Measurements from ENCODE around the gene PPARGC1A. TPM values are rescaled to one million over a fixed set of nuclear protein-coding genes. Genes with fewer than 3 reads are reported as not detected.

The PPARGC1A gene
- total and polyA plus RNA-seq, 2 of the 13 experiments (the other 11 are each of a cell fraction or from before 2014, with no cell fraction given): 20.7 to 37.3 TPM

- Histone ChIP-seq H3K9me3 (ENCODE audit: low read length) (no peaks in the 10 kb centered on the region), H3K4me2 (ENCODE audit: low read depth, low read length) (no peak overlapping the region), H2AFZ (ENCODE audit: low read length) (no peak overlapping the region), H3K9ac (ENCODE audit: insufficient read depth, low read depth, low read length) (no peak overlapping the region), H3K36me3 (replicated peaks in 1 of 2; ENCODE audit: control insufficient read depth in 1 of 2, insufficient read depth in 2 of 2, low read length in 2 of 2) (peaks cover 0 to 16% of the 10 kb centered on the region in 2 experiments; a peak in 1 of 5 replicates), H3K27me3 (ENCODE audit: control insufficient read depth in 1 of 2, insufficient read depth in 2 of 2, low read length in 2 of 2) (no peaks in the 10 kb centered on the region), H3K4me1 (ENCODE audit: insufficient read depth, low read length) (peaks cover 33% of the 10 kb centered on the region), H3K79me2 (ENCODE audit: insufficient read depth, low read length) (peaks cover 42% of the 10 kb centered on the region), H3K4me3 (replicated peaks in 1 of 3; ENCODE audit: insufficient read depth in 1 of 3, low read depth in 2 of 3, low read length in 3 of 3) (no peak overlapping the region), H4K20me1 (ENCODE audit: insufficient read depth, low read length) (no peaks in the 10 kb centered on the region), H3K27ac (ENCODE audit: extremely low read length, insufficient read depth, low read length) (no peak overlapping the region)
- WGBS (ENCODE audit: low lambda C conversion rate): 94% methylated on average over 2 of the region's 2 CpGs
- FAIRE-seq (no peak), ATAC-seq (no peak), DNase-seq (ENCODE audit: low spot score) (no peak)
- TF ChIP-seq FOXA1 (IDR thresholded peaks at IDR 0.05): no peak
- TF ChIP-seq FOXA1 (CRISPR knock-in tag; IDR thresholded peaks at IDR 0.05): no peak
- TF ChIP-seq ZNF800 (CRISPR knock-in tag; IDR thresholded peaks at IDR 0.05): no peak
- TF ChIP-seq ZBTB1 (CRISPR knock-in tag; IDR thresholded peaks at IDR 0.05; ENCODE audit: borderline replicate concordance): no peak
- TF ChIP-seq CENPBD1 (CRISPR knock-in tag; IDR thresholded peaks at IDR 0.05; ENCODE audit: borderline replicate concordance, low read depth): no peak
- no peak for TF ChIP-seq ZKSCAN8 (CRISPR knock-in tag; IDR thresholded peaks at IDR 0.05; ENCODE audit: borderline replicate concordance)
- ChIA-PET CTCF (ENCODE audit: low intra/inter-chr PET ratio, low total read pairs) (no interaction called here), POLR2A (no interaction called here)
- no TSS peak for BruUV-seq (replicated peaks)
- in situ Hi-C loops (cut with HindIII; ENCODE audit: extremely low pct_ligation_motif_present, low pct_unique_long_range_greater_than_20kb) (no loop called here), intact Hi-C loops (cut with micrococcal nuclease; ENCODE audit: unreplicated experiment) (no loop called here)
Measured at GRCh38 chr4:23851464-23851863, 38.4 kb downstream of the PPARGC1A start.

- POLR2A ChIA-PET: no interaction called here
- no TSS peak for BruUV-seq (replicated peaks)
- WGBS (ENCODE audit: low lambda C conversion rate): 94% methylated on average over 2 of the region's 2 CpGs
- Histone ChIP-seq H3K27ac (ENCODE audit: extremely low read length, insufficient read depth, low read length) (no peak overlapping the region), H3K4me2 (ENCODE audit: low read depth, low read length) (no peak overlapping the region), H3K27me3 (ENCODE audit: control insufficient read depth in 1 of 2, insufficient read depth in 2 of 2, low read length in 2 of 2) (no peaks in the 10 kb centered on the region), H4K20me1 (ENCODE audit: insufficient read depth, low read length) (peaks cover 15% of the 10 kb centered on the region), H3K79me2 (ENCODE audit: insufficient read depth, low read length) (peaks cover 12% of the 10 kb centered on the region), H3K9ac (ENCODE audit: insufficient read depth, low read depth, low read length) (no peak overlapping the region), H2AFZ (ENCODE audit: low read length) (no peak overlapping the region), H3K4me3 (replicated peaks in 1 of 3; ENCODE audit: insufficient read depth in 1 of 3, low read depth in 2 of 3, low read length in 3 of 3) (no peak overlapping the region), H3K36me3 (replicated peaks in 1 of 2; ENCODE audit: control insufficient read depth in 1 of 2, insufficient read depth in 2 of 2, low read length in 2 of 2) (peaks cover 0 to 12% of the 10 kb centered on the region in 2 experiments; a peak in 1 of 5 replicates), H3K4me1 (ENCODE audit: insufficient read depth, low read length) (peaks cover 6% of the 10 kb centered on the region; the same call in 1 of the 2 replicates), H3K9me3 (ENCODE audit: low read length) (no peaks in the 10 kb centered on the region)
- CTCF ChIA-PET (ENCODE audit: low intra/inter-chr PET ratio, low total read pairs): no interaction called here
- no peak for ATAC-seq
- DNase-seq (ENCODE audit: low spot score): no peak
- no peak for FAIRE-seq
- in situ Hi-C loops (cut with HindIII; ENCODE audit: extremely low pct_ligation_motif_present, low pct_unique_long_range_greater_than_20kb) (no loop called here), intact Hi-C loops (cut with micrococcal nuclease; ENCODE audit: unreplicated experiment) (no loop called here)
- TF ChIP-seq CBX1 (IDR thresholded peaks at IDR 0.05; ENCODE audit: low read depth) (no peak), SMC3 (IDR thresholded peaks at IDR 0.05; ENCODE audit: low read length) (no peak), HIVEP1 (CRISPR knock-in tag; IDR thresholded peaks at IDR 0.05) (no peak), GMEB2 (CRISPR knock-in tag; IDR thresholded peaks at IDR 0.05; ENCODE audit: low read depth) (no peak), ZNF83 (CRISPR knock-in tag; IDR thresholded peaks at IDR 0.05; ENCODE audit: borderline replicate concordance) (no peak), ZNF839 (CRISPR knock-in tag; IDR thresholded peaks at IDR 0.05; ENCODE audit: borderline replicate concordance) (no peak), SALL1 (CRISPR knock-in tag; IDR thresholded peaks at IDR 0.05) (no peak), MAZ (IDR thresholded peaks at IDR 0.05; ENCODE audit: borderline replicate concordance, low read depth, low read length) (no peak), MAZ (CRISPR knock-in tag; IDR thresholded peaks at IDR 0.05; ENCODE audit: low read depth) (no peak), MATR3 (CRISPR knock-in tag; IDR thresholded peaks at IDR 0.05) (no peak), TRIM24 (CRISPR knock-in tag; IDR thresholded peaks at IDR 0.05) (no peak), RBM39 (IDR thresholded peaks at IDR 0.05; ENCODE audit: low read depth, low read length, poor library complexity, severe bottlenecking) (no peak)
Measured at GRCh38 chr4:23847158-23847557, 42.7 kb downstream of the PPARGC1A start.

Measured in HepG2 (cell line).